OCI-LY1 (cell line): ENCODE measurements around the gene P2RX2.

ENCODE experiments used
- H2AFZ ChIP-seq: fragments of 200-600 bp; sonication (generic), shearing (Covaris generic); 2 replicates; pipeline ENCODE4 v1.6.0; 2014; ENCODE audit warnings: antibody characterized with exemption, mild to moderate bottlenecking, low read length
- H3F3A ChIP-seq: fragments of 200-600 bp; sonication (generic), shearing (Covaris generic); 2 replicates; pipeline ENCODE4 v1.6.0; 2014; ENCODE audit warnings: mild to moderate bottlenecking, antibody characterized with exemption, low read length, moderate library complexity; ENCODE audit not compliant: insufficient read depth
- H3K27ac ChIP-seq: fragments of 200-600 bp; sonication (generic); 2 replicates; pipeline ENCODE4 v1.5.1; 2014; ENCODE audit warnings: low read length, mixed run types, mild to moderate bottlenecking, low read depth; ENCODE audit not compliant: poor library complexity, severe bottlenecking
- H3K27me3 ChIP-seq: fragments of 200-600 bp; sonication (generic); 2 replicates; pipeline ENCODE4 v1.6.0; 2014; ENCODE audit warnings: antibody characterized with exemption, mild to moderate bottlenecking, low read length, moderate library complexity; ENCODE audit not compliant: insufficient read depth
- H3K36me3 ChIP-seq: fragments of 200-600 bp; sonication (generic); 2 replicates; pipeline ENCODE4 v1.6.1; 2014; ENCODE audit warnings: mild to moderate bottlenecking, antibody characterized with exemption, low read length, moderate library complexity, mixed read lengths; ENCODE audit not compliant: insufficient read depth
- H3K4me1 ChIP-seq: fragments of 200-600 bp; sonication (generic); 2 replicates; pipeline ENCODE4 v1.5.1; 2014; ENCODE audit warnings: mild to moderate bottlenecking, low read length, moderate library complexity; ENCODE audit not compliant: insufficient read depth, severe bottlenecking
- H3K4me2 ChIP-seq: fragments of 200-600 bp; sonication (generic), shearing (Covaris generic); 2 replicates; pipeline ENCODE4 v1.6.1; 2014; ENCODE audit warnings: low read length
- H3K4me3 ChIP-seq: fragments of 200-600 bp; sonication (generic); 2 replicates; pipeline ENCODE4 v1.5.1; 2014; ENCODE audit warnings: low read length, low read depth, mild to moderate bottlenecking, mixed read lengths; ENCODE audit not compliant: poor library complexity, severe bottlenecking
- H3K79me2 ChIP-seq: fragments of 200-600 bp; shearing (Covaris generic); 2 replicates; pipeline ENCODE4 v1.6.1; 2016; ENCODE audit warnings: mixed run types, low read length, mixed read lengths; ENCODE audit not compliant: insufficient read depth
- H3K9ac ChIP-seq: fragments of 200-600 bp; sonication (generic), shearing (Covaris generic); 2 replicates; pipeline ENCODE4 v1.6.1; 2014; ENCODE audit warnings: mild to moderate bottlenecking, low read length, mixed read lengths
- H3K9me2 ChIP-seq: fragments of 200-600 bp; sonication (generic), shearing (Covaris generic); 2 replicates; pipeline ENCODE4 v1.6.1; 2014; ENCODE audit warnings: low read depth, mild to moderate bottlenecking, low read length, mixed read lengths
- H3K9me3 ChIP-seq: fragments of 200-600 bp; shearing (Covaris generic); 2 replicates; pipeline ENCODE4 v1.6.1; 2014; ENCODE audit warnings: low read length, mixed read lengths
- H4K20me1 ChIP-seq: fragments of 200-600 bp; sonication (generic), shearing (Covaris generic); 2 replicates; pipeline ENCODE4 v1.6.0; 2016; ENCODE audit warnings: mild to moderate bottlenecking, low read length; ENCODE audit not compliant: insufficient read depth
- EZH2 ChIP-seq: fragments of 200-600 bp; sonication (generic), shearing (Covaris generic); IDR thresholded peaks from 2 replicates; pipeline ENCODE4 v1.8.0; 2017; ENCODE audit warnings: borderline replicate concordance, mixed run types, mild to moderate bottlenecking, antibody characterized with exemption, low read length, moderate library complexity, mixed read lengths
- TF ChIP-seq, protein P1 (sequence below): fragments of 200-600 bp; sonication (generic), shearing (Covaris generic); IDR thresholded peaks from 2 replicates; pipeline ENCODE4 v1.5.1; 2017; ENCODE audit warnings: mild to moderate bottlenecking, antibody characterized with exemption, low read length, moderate library complexity, mixed read lengths

Gene P2RX2

GRCh38 chr12:132617822-132618682 lies 524 bp upstream of the P2RX2 start:
- Histone ChIP-seq H3K9me3 (0 out of 2 replicates have a peak, but pooled peaks cover 3% of the 10 kb centered on the region), H3K4me1 (no peaks in the 10 kb centered on the region), H3K27ac (no peak overlapping the region), H2AFZ (no peak overlapping the region), H3K36me3 (no peaks in the 10 kb centered on the region), H3K27me3 (no peaks in the 10 kb centered on the region), H3K4me3 (no peak overlapping the region), H4K20me1 (no peaks in the 10 kb centered on the region), H3F3A (no peaks in the 10 kb centered on the region), H3K9ac (no peak overlapping the region), H3K9me2 (no peaks in the 10 kb centered on the region), H3K79me2 (no peaks in the 10 kb centered on the region), H3K4me2 (no peak overlapping the region)
- TF ChIP-seq, protein P1, sequence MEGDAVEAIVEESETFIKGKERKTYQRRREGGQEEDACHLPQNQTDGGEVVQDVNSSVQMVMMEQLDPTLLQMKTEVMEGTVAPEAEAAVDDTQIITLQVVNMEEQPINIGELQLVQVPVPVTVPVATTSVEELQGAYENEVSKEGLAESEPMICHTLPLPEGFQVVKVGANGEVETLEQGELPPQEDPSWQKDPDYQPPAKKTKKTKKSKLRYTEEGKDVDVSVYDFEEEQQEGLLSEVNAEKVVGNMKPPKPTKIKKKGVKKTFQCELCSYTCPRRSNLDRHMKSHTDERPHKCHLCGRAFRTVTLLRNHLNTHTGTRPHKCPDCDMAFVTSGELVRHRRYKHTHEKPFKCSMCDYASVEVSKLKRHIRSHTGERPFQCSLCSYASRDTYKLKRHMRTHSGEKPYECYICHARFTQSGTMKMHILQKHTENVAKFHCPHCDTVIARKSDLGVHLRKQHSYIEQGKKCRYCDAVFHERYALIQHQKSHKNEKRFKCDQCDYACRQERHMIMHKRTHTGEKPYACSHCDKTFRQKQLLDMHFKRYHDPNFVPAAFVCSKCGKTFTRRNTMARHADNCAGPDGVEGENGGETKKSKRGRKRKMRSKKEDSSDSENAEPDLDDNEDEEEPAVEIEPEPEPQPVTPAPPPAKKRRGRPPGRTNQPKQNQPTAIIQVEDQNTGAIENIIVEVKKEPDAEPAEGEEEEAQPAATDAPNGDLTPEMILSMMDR = no peak
- no peak for TF ChIP-seq EZH2

- Histone ChIP-seq H2AFZ (no peak overlapping the region), H3K4me2 (no peak overlapping the region), H3K9me3 (0 out of 2 replicates have a peak, but pooled peaks cover 3% of the 10 kb centered on the region), H3K36me3 (peaks cover 7% of the 10 kb centered on the region; the same call in 1 of the 2 replicates), H3K27ac (no peak overlapping the region), H3K9ac (no peak overlapping the region), H3F3A (no peaks in the 10 kb centered on the region), H4K20me1 (no peaks in the 10 kb centered on the region), H3K79me2 (no peaks in the 10 kb centered on the region), H3K27me3 (no peaks in the 10 kb centered on the region), H3K4me1 (no peaks in the 10 kb centered on the region), H3K4me3 (no peak overlapping the region), H3K9me2 (no peaks in the 10 kb centered on the region)
- TF ChIP-seq, protein P1 = no peak
- TF ChIP-seq EZH2 = no peak
These were observed 452 bp downstream of the P2RX2 start for GRCh38 chr12:132619071-132619385.

GRCh38 chr12:132619386-132620112 lies 973 bp downstream of the P2RX2 start:
- Histone ChIP-seq H2AFZ (no peak overlapping the region), H3K4me2 (no peak overlapping the region), H3K4me1 (no peaks in the 10 kb centered on the region), H3K4me3 (no peak overlapping the region), H3K9me3 (0 out of 2 replicates have a peak, but pooled peaks cover 3% of the 10 kb centered on the region), H3K27me3 (no peaks in the 10 kb centered on the region), H3K27ac (no peak overlapping the region), H3K36me3 (peaks cover 12% of the 10 kb centered on the region), H3K9me2 (no peaks in the 10 kb centered on the region), H3K79me2 (no peaks in the 10 kb centered on the region), H4K20me1 (no peaks in the 10 kb centered on the region), H3F3A (no peaks in the 10 kb centered on the region), H3K9ac (no peak overlapping the region)
- no peak for TF ChIP-seq EZH2
- TF ChIP-seq, protein P1 = no peak
